GM12878 (cell line): ENCODE measurements around the gene NMNAT1. TPM values are rescaled to one million over a fixed set of nuclear protein-coding genes. Genes with fewer than 3 reads are reported as not detected.

Experiments used
- ATAC-seq: fragments of 200-7000 bp; cut with Tn5 transposase; 3 replicates; pipeline ENCODE4 v1.9.1; 2020; ENCODE audit warnings: mild to moderate bottlenecking, moderate library complexity
- BruUV-seq: library from RNA; stranded (reverse); fragments of 400-500 nt; replicated peaks from 2 replicates; lab custom pipeline; 2021; lab: Mats Ljungman, UMichigan
- CTCF ChIA-PET: fragments of 300-600 bp; sonication (Branson Sonifier 250); formaldehyde crosslinking; extraction: SDS; loops from one replicate; lab custom pipeline; 2021; ENCODE audit warnings: inconsistent platforms; lab: Yijun Ruan, JAX
- POLR2A ChIA-PET: fragments of 350-600 bp; formaldehyde crosslinking; extraction: SDS; loops from one replicate; lab custom pipeline; 2021; ENCODE audit warnings: inconsistent platforms; lab: Charles Lee
- RAD21 ChIA-PET: fragments of 300-600 bp; sonication (Branson Sonifier 250); formaldehyde crosslinking; loops from one replicate; lab custom pipeline; 2023; ENCODE audit warnings: antibody characterized with exemption; ENCODE audit not compliant: unreplicated experiment; lab: Charles Lee
- SMC1A ChIA-PET: fragments of 300-600 bp; sonication (Branson Sonifier 250); formaldehyde crosslinking; loops from one replicate; lab custom pipeline; 2023; ENCODE audit not compliant: unreplicated experiment, uncharacterized antibody; lab: Charles Lee
- DNase-seq: peaks from one replicate; pipeline ENCODE4 v3.0.0-alpha.2; 2011; ENCODE audit warnings: low read depth, low spot score
- FAIRE-seq: peaks from 3 replicates; lab custom pipeline; 2011; peaks lifted over from hg19 to GRCh38; lab: Jason Lieb, UNC
- H2AFZ ChIP-seq: 2 replicates; pipeline ENCODE4 v1.6.0; 2011; ENCODE audit warnings: low read depth, low read length, control low read depth; ENCODE audit not compliant: control insufficient read depth
- H3K27ac ChIP-seq: 2 replicates; pipeline ENCODE4 v1.5.1; 2011; ENCODE audit warnings: control low read depth; ENCODE audit not compliant: control insufficient read depth, insufficient read depth
- H3K27me3 ChIP-seq, 2 experiments: replicated peaks in 1 of 2; 2 replicates each; pipeline versions ENCODE4 v1.6.0 to v1.6.1; 2011; ENCODE audit warnings: low read length in 1 of 2; ENCODE audit not compliant: control insufficient read depth in 2 of 2, insufficient read depth in 2 of 2
- H3K36me3 ChIP-seq, 2 experiments: 2 replicates each; pipeline ENCODE4 v1.5.1; 2011; ENCODE audit warnings: low read length in 1 of 2; ENCODE audit not compliant: control insufficient read depth in 2 of 2, insufficient read depth in 2 of 2
- H3K4me1 ChIP-seq: 2 replicates; pipeline ENCODE4 v1.6.1; 2011; ENCODE audit warnings: mild to moderate bottlenecking, low read length, moderate library complexity, mixed read lengths; ENCODE audit not compliant: control insufficient read depth, insufficient read depth
- H3K4me2 ChIP-seq: 2 replicates; pipeline ENCODE4 v1.6.0; 2011; ENCODE audit warnings: control low read depth; ENCODE audit not compliant: control insufficient read depth, insufficient read depth
- H3K4me3 ChIP-seq: fragments of 200-600 bp; sonication (generic); 2 replicates; pipeline ENCODE4 v1.5.1; 2016
- H3K79me2 ChIP-seq: 2 replicates; pipeline ENCODE4 v1.6.0; 2011; ENCODE audit warnings: low read length; ENCODE audit not compliant: control insufficient read depth, insufficient read depth
- H3K9ac ChIP-seq: 2 replicates; pipeline ENCODE4 v1.8.0; 2011; ENCODE audit warnings: low read length, control low read depth, mixed read lengths; ENCODE audit not compliant: control insufficient read depth, insufficient read depth
- H3K9me3 ChIP-seq: replicated peaks from 3 replicates; pipeline ENCODE4 v1.5.1; 2011; ENCODE audit warnings: mild to moderate bottlenecking, low read length; ENCODE audit not compliant: control insufficient read depth, insufficient read depth
- H4K20me1 ChIP-seq: 2 replicates; pipeline ENCODE4 v1.6.0; 2011; ENCODE audit not compliant: control insufficient read depth, insufficient read depth
- ATF3 ChIP-seq: IDR thresholded peaks from 2 replicates; pipeline ENCODE4 v1.6.1; 2011; ENCODE audit warnings: low read depth, mild to moderate bottlenecking, low read length, moderate library complexity, borderline replicate concordance; ENCODE audit errors: extremely low read depth
- CHD1 ChIP-seq: IDR thresholded peaks from 2 replicates; pipeline ENCODE4 v1.6.1; 2012; ENCODE audit warnings: low read depth, low read length, improper control_type of control experiment
- HDAC2 ChIP-seq: fragments of 200-600 bp; sonication (generic); IDR thresholded peaks from 2 replicates; pipeline ENCODE4 v1.6.1; 2017
- JUND ChIP-seq: IDR thresholded peaks from 2 replicates; pipeline ENCODE4 v1.6.1; 2012; ENCODE audit warnings: low read depth, mild to moderate bottlenecking, low read length, improper control_type of control experiment, moderate library complexity
- KLF5 ChIP-seq: fragments of 450-650 bp; IDR thresholded peaks from 2 replicates; pipeline ENCODE4 v1.6.1; 2014; ENCODE audit warnings: mild to moderate bottlenecking; ENCODE audit not compliant: partially characterized antibody
- NFYB ChIP-seq: IDR thresholded peaks from 2 replicates; pipeline ENCODE4 v1.6.1; 2011; ENCODE audit warnings: low read depth, mild to moderate bottlenecking, low read length, improper control_type of control experiment, moderate library complexity; ENCODE audit not compliant: insufficient read depth
- RELA ChIP-seq: fragments of 450-650 bp; IDR thresholded peaks from 2 replicates; pipeline ENCODE4 v1.8.0; 2014; ENCODE audit warnings: borderline replicate concordance; ENCODE audit not compliant: partially characterized antibody
- ZNF24 ChIP-seq: fragments of 450-650 bp; IDR thresholded peaks from 2 replicates; pipeline ENCODE4 v1.6.1; 2017; ENCODE audit warnings: antibody characterized with exemption, mild to moderate bottlenecking
- ZNF384 ChIP-seq: IDR thresholded peaks from 2 replicates; pipeline ENCODE4 v1.6.1; 2012; ENCODE audit warnings: low read depth, mild to moderate bottlenecking, low read length, improper control_type of control experiment, borderline replicate concordance
- ZZZ3 ChIP-seq: IDR thresholded peaks from 2 replicates; pipeline ENCODE4 v1.6.1; 2011; ENCODE audit warnings: low read depth; ENCODE audit not compliant: control insufficient read depth, insufficient read length
- WGBS: methylation state at CpG from one replicate; pipeline ENCODE4 v1.1.6; 2016; ENCODE audit warnings: low lambda C conversion rate; ENCODE audit not compliant: insufficient replicate concordance, insufficient coverage; ENCODE audit errors: missing lambda C conversion rate; 5-methylcytosine and 5-hydroxymethylcytosine counted together
- in situ Hi-C: fragments of 300-500 bp; cut with MboI; formaldehyde crosslinking; loops from 9 replicates; pipeline ENCODE4 v1.14.3; 2018; ENCODE audit warnings: mixed read lengths
- intact Hi-C: fragments of 100-400 bp; cut with micrococcal nuclease; formaldehyde crosslinking; loops from one replicate; pipeline ENCODE4 v1.14.2; 2022; ENCODE audit not compliant: unreplicated experiment
- polyA plus RNA-seq, 11 experiments: library from polyadenylated mRNA; depleted of rRNA in 4 of 11; unstranded in 6 of 11; stranded (reverse) in 5 of 11; fragments of >200 nt; fragmentation: Nextera tagmentation in 4 of 11; fragmentation: Illumina TruSeq in 1 of 11; extraction: Ambion mirVana in 4 of 11; extraction: Trizol in 1 of 11; gene quantifications; 1 replicate in 1 of 11; 2 replicates in 10 of 11; pipeline versions ENCODE4 v1.2.1 to v1.2.3, GENCODE V29; 2011 to 2016; ENCODE audit warnings: inconsistent platforms in 2 of 11, missing spikeins in 2 of 11, low read depth in 1 of 11
- total RNA-seq, 4 experiments: library from RNA; depleted of rRNA in 3 of 4; stranded (reverse); fragments of >200 nt in 3 of 4; fragmentation: Illumina TruSeq in 1 of 4; extraction: Trizol in 1 of 4; gene quantifications; 2 replicates each; pipeline versions ENCODE4 v1.2.1 to v1.2.3, GENCODE V29; 2013 to 2021
- TF ChIP-seq, protein P1 (sequence below): IDR thresholded peaks from 2 replicates; pipeline ENCODE4 v1.6.1; 2012; ENCODE audit warnings: improper control_type of control experiment, low read depth, low read length; ENCODE audit not compliant: insufficient replicate concordance

NMNAT1 gene
- total and polyA plus RNA-seq, 10 of the 15 experiments (the other 5 are each of a cell fraction or from before 2014, with no cell fraction given), result 7.2 to 16.7 (median 11.7) TPM

DNA sequence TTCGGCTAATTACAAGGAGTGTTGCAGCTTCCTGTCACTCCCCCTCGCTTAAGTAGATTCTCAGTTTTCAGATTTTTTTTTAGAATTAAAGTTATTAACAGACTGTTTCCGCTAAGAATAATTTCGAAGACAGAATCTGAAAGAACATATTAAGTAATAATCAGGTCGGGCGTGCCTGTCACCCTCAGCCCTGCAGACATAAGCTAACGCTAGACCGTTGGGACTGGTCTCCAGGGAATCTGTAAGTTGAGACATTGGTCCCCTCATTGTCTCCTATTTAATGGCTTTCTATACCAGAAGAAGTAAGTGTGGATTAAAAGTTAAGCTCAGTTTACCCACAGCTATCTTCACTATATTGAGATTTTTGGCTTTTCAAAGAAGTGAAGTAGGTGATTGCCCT lies 14.5 kb downstream of the NMNAT1 start:
- ChIA-PET RAD21 (no interaction called here), CTCF (interaction anchor here (1.6 kb wide), 1 partner anchor 173 kb away, joined by 4 read pairs; no protein-coding TSS in a partner anchor)
- no peak for ATAC-seq
- in situ Hi-C loops, result no loop called here
- no peak overlapping the region for H2AFZ ChIP-seq
- no peaks in the 10 kb centered on the region for H3K36me3 ChIP-seq
- no peaks in the 10 kb centered on the region for H3K79me2 ChIP-seq
- no peak overlapping the region for H3K9ac ChIP-seq
- TF ChIP-seq NFYB (no peak), HDAC2 (no peak)
- TF ChIP-seq, all 136 proteins: peak for 0
- no peak overlapping the region for H3K27ac ChIP-seq
- no peak overlapping the region for H3K4me3 ChIP-seq
- H3K4me1 ChIP-seq, result peaks cover 9% of the 10 kb centered on the region
- H3K4me2 ChIP-seq, result no peak overlapping the region
- no peaks in the 10 kb centered on the region for H3K27me3 ChIP-seq
- DNase-seq, result no peak
- WGBS, result 88% methylated on average over 8 of the region's 8 CpGs
- no peaks in the 10 kb centered on the region for H3K9me3 ChIP-seq
- POLR2A ChIA-PET, result interaction anchor here (0.7 kb wide), 1 partner anchor 39 kb away, joined by 3 read pairs; no protein-coding TSS in a partner anchor
- H4K20me1 ChIP-seq, result no peaks in the 10 kb centered on the region
- no peak for FAIRE-seq
- intact Hi-C loops, result no loop called here
- BruUV-seq, result no TSS peak
- SMC1A ChIA-PET, result no interaction called here

- no peak for FAIRE-seq
- intact Hi-C loops (no loop called here), in situ Hi-C loops (no loop called here)
- ATAC-seq, result no peak
- Histone ChIP-seq H3K4me3 (no peak overlapping the region), H2AFZ (no peak overlapping the region; the same call in 1 of the 2 replicates), H4K20me1 (no peaks in the 10 kb centered on the region), H3K9ac (no peak overlapping the region), H3K79me2 (no peaks in the 10 kb centered on the region), H3K27me3 (no peaks in the 10 kb centered on the region), H3K9me3 (no peaks in the 10 kb centered on the region), H3K36me3 (peaks cover 0 to 4% of the 10 kb centered on the region in 2 experiments; a peak in 1 of 4 replicates), H3K4me1 (peaks cover 9% of the 10 kb centered on the region), H3K4me2 (no peak overlapping the region), H3K27ac (no peak overlapping the region)
- RAD21 ChIA-PET, result interaction anchor here (2.4 kb wide), 1 partner anchor 10 kb away, joined by 27 read pairs; no protein-coding TSS in a partner anchor
- SMC1A ChIA-PET, result interaction anchor here (0.6 to 3.6 kb wide), 4 partner anchors 9 to 86 kb away, joined by 3 to 23 read pairs (median 6); partner anchors contain the start of genes LZIC and NMNAT1
- no TSS peak for BruUV-seq
- DNase-seq, result no peak
- CTCF ChIA-PET, result interaction anchor here (2.4 kb wide), 1 partner anchor 10 kb away, joined by 43 read pairs; no protein-coding TSS in a partner anchor
- POLR2A ChIA-PET, result interaction anchor here (2.0 kb wide), 1 partner anchor 9 kb away, joined by 18 read pairs; no protein-coding TSS in a partner anchor
- 99% methylated on average over 4 of the region's 4 CpGs for WGBS
- TF ChIP-seq KLF5 (no peak), ZZZ3 (no peak), JUND (no peak), ZNF24 (no peak), HDAC2 (no peak), ATF3 (no peak), ZNF384 (no peak), RELA (no peak), CHD1 (no peak)
- TF ChIP-seq, protein P1, sequence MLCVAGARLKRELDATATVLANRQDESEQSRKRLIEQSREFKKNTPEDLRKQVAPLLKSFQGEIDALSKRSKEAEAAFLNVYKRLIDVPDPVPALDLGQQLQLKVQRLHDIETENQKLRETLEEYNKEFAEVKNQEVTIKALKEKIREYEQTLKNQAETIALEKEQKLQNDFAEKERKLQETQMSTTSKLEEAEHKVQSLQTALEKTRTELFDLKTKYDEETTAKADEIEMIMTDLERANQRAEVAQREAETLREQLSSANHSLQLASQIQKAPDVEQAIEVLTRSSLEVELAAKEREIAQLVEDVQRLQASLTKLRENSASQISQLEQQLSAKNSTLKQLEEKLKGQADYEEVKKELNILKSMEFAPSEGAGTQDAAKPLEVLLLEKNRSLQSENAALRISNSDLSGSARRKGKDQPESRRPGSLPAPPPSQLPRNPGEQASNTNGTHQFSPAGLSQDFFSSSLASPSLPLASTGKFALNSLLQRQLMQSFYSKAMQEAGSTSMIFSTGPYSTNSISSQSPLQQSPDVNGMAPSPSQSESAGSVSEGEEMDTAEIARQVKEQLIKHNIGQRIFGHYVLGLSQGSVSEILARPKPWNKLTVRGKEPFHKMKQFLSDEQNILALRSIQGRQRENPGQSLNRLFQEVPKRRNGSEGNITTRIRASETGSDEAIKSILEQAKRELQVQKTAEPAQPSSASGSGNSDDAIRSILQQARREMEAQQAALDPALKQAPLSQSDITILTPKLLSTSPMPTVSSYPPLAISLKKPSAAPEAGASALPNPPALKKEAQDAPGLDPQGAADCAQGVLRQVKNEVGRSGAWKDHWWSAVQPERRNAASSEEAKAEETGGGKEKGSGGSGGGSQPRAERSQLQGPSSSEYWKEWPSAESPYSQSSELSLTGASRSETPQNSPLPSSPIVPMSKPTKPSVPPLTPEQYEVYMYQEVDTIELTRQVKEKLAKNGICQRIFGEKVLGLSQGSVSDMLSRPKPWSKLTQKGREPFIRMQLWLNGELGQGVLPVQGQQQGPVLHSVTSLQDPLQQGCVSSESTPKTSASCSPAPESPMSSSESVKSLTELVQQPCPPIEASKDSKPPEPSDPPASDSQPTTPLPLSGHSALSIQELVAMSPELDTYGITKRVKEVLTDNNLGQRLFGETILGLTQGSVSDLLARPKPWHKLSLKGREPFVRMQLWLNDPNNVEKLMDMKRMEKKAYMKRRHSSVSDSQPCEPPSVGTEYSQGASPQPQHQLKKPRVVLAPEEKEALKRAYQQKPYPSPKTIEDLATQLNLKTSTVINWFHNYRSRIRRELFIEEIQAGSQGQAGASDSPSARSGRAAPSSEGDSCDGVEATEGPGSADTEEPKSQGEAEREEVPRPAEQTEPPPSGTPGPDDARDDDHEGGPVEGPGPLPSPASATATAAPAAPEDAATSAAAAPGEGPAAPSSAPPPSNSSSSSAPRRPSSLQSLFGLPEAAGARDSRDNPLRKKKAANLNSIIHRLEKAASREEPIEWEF, result no peak
Measured at GRCh38 chr1:9960011-9960410, 16.7 kb downstream of the NMNAT1 start.
